IMR-90 (cell line): Measurements from ENCODE around the gene SV2C. TPM values are rescaled to one million over a fixed set of nuclear protein-coding genes. Genes with fewer than 3 reads are reported as not detected.

Source experiments
- ATAC-seq: fragments of 200-7000 bp; cut with Tn5 transposase; 2 replicates; pipeline ENCODE4 v1.9.1; 2020; ENCODE audit warnings: low read depth, mild to moderate bottlenecking, moderate library complexity
- BruUV-seq: library from RNA; stranded (reverse); fragments of 400-500 nt; replicated peaks from 2 replicates; lab custom pipeline; 2021; lab: Mats Ljungman, UMichigan
- CTCF ChIA-PET: fragments of 300-600 bp; formaldehyde crosslinking; extraction: SDS; loops from one replicate; lab custom pipeline; 2021; ENCODE audit warnings: antibody characterized with exemption; lab: Yijun Ruan, JAX
- POLR2A ChIA-PET: fragments of 300-600 bp; sonication (Branson Sonifier 250); formaldehyde crosslinking; loops from one replicate; lab custom pipeline; 2022; ENCODE audit warnings: antibody characterized with exemption; ENCODE audit not compliant: unreplicated experiment; lab: Charles Lee
- DNase-seq: peaks from one replicate; pipeline ENCODE4 v3.0.0; 2013
- H2AFZ ChIP-seq: replicated peaks from 2 replicates; pipeline ENCODE3; 2013; ENCODE audit warnings: low read length, mild to moderate bottlenecking; ENCODE audit not compliant: poor library complexity
- H2AK5ac ChIP-seq: 2 replicates; pipeline ENCODE4 v1.6.1; 2013; ENCODE audit warnings: low read depth, low read length, inconsistent platforms
- H2AK9ac ChIP-seq: replicated peaks from 2 replicates; pipeline ENCODE3; 2013; ENCODE audit warnings: mild to moderate bottlenecking, low read depth, low read length, moderate library complexity; ENCODE audit not compliant: poor library complexity
- H2BK120ac ChIP-seq: 2 replicates; pipeline ENCODE4 v1.6.1; 2013; ENCODE audit warnings: low read depth, low read length, inconsistent platforms
- H2BK15ac ChIP-seq: 3 replicates; pipeline ENCODE4 v1.6.1; 2013; ENCODE audit warnings: low read depth, low read length, inconsistent platforms
- H2BK20ac ChIP-seq: 2 replicates; pipeline ENCODE4 v1.6.1; 2013; ENCODE audit warnings: low read depth, mild to moderate bottlenecking, inconsistent platforms, low read length, moderate library complexity
- H2BK5ac ChIP-seq: 2 replicates; pipeline ENCODE4 v1.6.1; 2013; ENCODE audit warnings: mild to moderate bottlenecking, low read depth, low read length, inconsistent platforms; ENCODE audit not compliant: poor library complexity, severe bottlenecking
- H3K14ac ChIP-seq: replicated peaks from 2 replicates; pipeline ENCODE4 v1.6.1; 2013; ENCODE audit warnings: low read depth, low read length, inconsistent platforms
- H3K18ac ChIP-seq: 2 replicates; pipeline ENCODE4 v1.6.1; 2013; ENCODE audit warnings: low read depth, low read length, control low read depth
- H3K23ac ChIP-seq: 2 replicates; pipeline ENCODE4 v1.6.1; 2013; ENCODE audit warnings: low read depth, low read length, inconsistent platforms
- H3K27ac ChIP-seq: 2 replicates; pipeline ENCODE4 v1.5.1; 2013; ENCODE audit warnings: mild to moderate bottlenecking, control low read depth, low read length; ENCODE audit not compliant: insufficient read depth
- H3K27me3 ChIP-seq: 2 replicates; pipeline ENCODE4 v1.6.1; 2013; ENCODE audit warnings: low read length; ENCODE audit not compliant: control insufficient read depth, insufficient read depth
- H3K36me3 ChIP-seq: 2 replicates; pipeline ENCODE4 v1.6.1; 2013; ENCODE audit warnings: low read length, mixed read lengths; ENCODE audit not compliant: control insufficient read depth, insufficient read depth
- H3K4ac ChIP-seq: 2 replicates; pipeline ENCODE4 v1.6.1; 2013; ENCODE audit warnings: low read depth, low read length, inconsistent platforms
- H3K4me1 ChIP-seq: 2 replicates; pipeline ENCODE4 v1.6.1; 2013; ENCODE audit warnings: low read length, mixed read lengths; ENCODE audit not compliant: control insufficient read depth, insufficient read depth
- H3K4me2 ChIP-seq: 2 replicates; pipeline ENCODE4 v1.6.1; 2013; ENCODE audit warnings: low read depth, mild to moderate bottlenecking, control low read depth, low read length, moderate library complexity
- H3K4me3 ChIP-seq: 2 replicates; pipeline ENCODE4 v1.5.1; 2013; ENCODE audit warnings: low read depth, mild to moderate bottlenecking, control low read depth, low read length, moderate library complexity; ENCODE audit not compliant: insufficient read depth
- H3K56ac ChIP-seq: 2 replicates; pipeline ENCODE4 v1.6.1; 2013; ENCODE audit warnings: low read length, inconsistent platforms; ENCODE audit not compliant: insufficient read depth; ENCODE audit errors: extremely low read depth
- H3K79me1 ChIP-seq, 2 experiments: 2 replicates each; pipeline ENCODE4 v1.6.1; 2013; ENCODE audit warnings: low read length in 2 of 2, inconsistent platforms in 1 of 2, low read depth in 1 of 2
- H3K9ac ChIP-seq: 2 replicates; pipeline ENCODE4 v1.6.1; 2013; ENCODE audit warnings: low read depth, low read length, control low read depth
- H3K9me1 ChIP-seq: 2 replicates; pipeline ENCODE4 v1.6.1; 2013; ENCODE audit warnings: low read length, inconsistent platforms; ENCODE audit not compliant: insufficient read depth
- H3K9me3 ChIP-seq: 2 replicates; pipeline ENCODE4 v1.6.1; 2013; ENCODE audit warnings: low read length; ENCODE audit not compliant: control insufficient read depth, insufficient read depth
- H4K20me1 ChIP-seq: 2 replicates; pipeline ENCODE4 v1.6.1; 2013; ENCODE audit warnings: low read length, inconsistent platforms; ENCODE audit not compliant: insufficient read depth
- H4K5ac ChIP-seq: 2 replicates; pipeline ENCODE4 v1.6.1; 2013; ENCODE audit warnings: mild to moderate bottlenecking, low read depth, low read length, control low read depth
- H4K8ac ChIP-seq, 2 experiments: 2 replicates each; pipeline ENCODE4 v1.6.1; 2013; ENCODE audit warnings: low read depth in 2 of 2, low read length in 2 of 2, control low read depth in 1 of 2, inconsistent platforms in 1 of 2
- H4K91ac ChIP-seq: 2 replicates; pipeline ENCODE4 v1.6.1; 2013; ENCODE audit warnings: low read depth, low read length, inconsistent platforms; ENCODE audit not compliant: insufficient read depth
- BHLHE40 ChIP-seq: fragments of 150-350 bp; IDR thresholded peaks from 2 replicates; pipeline ENCODE4 v1.6.1; 2016; ENCODE audit warnings: mild to moderate bottlenecking, low read depth, low read length
- CHD1 ChIP-seq: IDR thresholded peaks from 2 replicates; pipeline ENCODE4 v1.6.1; 2012; ENCODE audit warnings: low read depth, low read length, improper control_type of control experiment
- POLR2A ChIP-seq: IDR thresholded peaks from 2 replicates; pipeline ENCODE4 v1.6.1; 2012; ENCODE audit warnings: mild to moderate bottlenecking, low read depth, low read length
- RCOR1 ChIP-seq: IDR thresholded peaks from 2 replicates; pipeline ENCODE4 v1.6.1; 2012; ENCODE audit warnings: mild to moderate bottlenecking, low read length, improper control_type of control experiment; ENCODE audit not compliant: insufficient replicate concordance
- dilution Hi-C: fragments of 300-500 bp; cut with HindIII; formaldehyde crosslinking; loops from one replicate; pipeline ENCODE4 v1.14.3; 2018; ENCODE audit warnings: low sequenced_read_pairs; ENCODE audit not compliant: unreplicated experiment
- in situ Hi-C: fragments of 300-500 bp; cut with MboI; formaldehyde crosslinking; loops from 3 replicates; pipeline ENCODE4 v1.14.3; 2019; ENCODE audit warnings: low sequenced_read_pairs, inconsistent platforms, mixed read lengths
- intact Hi-C: fragments of 100-400 bp; cut with micrococcal nuclease; formaldehyde crosslinking; loops from 2 replicates; pipeline ENCODE4 v1.10.0; 2022
- polyA plus RNA-seq, 3 experiments: library from polyadenylated mRNA; depleted of rRNA; stranded (reverse); fragments of >200 nt; gene quantifications; 2 replicates each; pipeline ENCODE4 v1.2.3, GENCODE V29; 2012; ENCODE audit warnings: low replicate concordance in 1 of 3
- total RNA-seq: library from RNA; depleted of rRNA; stranded (reverse); fragments of >200 nt; gene quantifications from 2 replicates; pipeline ENCODE4 v1.2.3, GENCODE V29; 2012
- TF ChIP-seq, protein P1 (sequence below): fragments of 150-350 bp; IDR thresholded peaks from 2 replicates; pipeline ENCODE4 v1.6.1; 2016; ENCODE audit warnings: low read depth, mild to moderate bottlenecking, low read length, moderate library complexity, borderline replicate concordance

The SV2C gene
- total and polyA plus RNA-seq, 2 of the 4 experiments (the other 2 are of a cell fraction): not detected

- no peak for DNase-seq
- Histone ChIP-seq H2BK120ac (no peak overlapping the region), H3K56ac (no peak overlapping the region), H3K36me3 (no peaks in the 10 kb centered on the region), H3K27ac (no peak overlapping the region), H4K8ac (no peak overlapping the region), H3K9me3 (no peaks in the 10 kb centered on the region), H3K23ac (no peak overlapping the region), H2AFZ (no peak overlapping the region), H3K4me1 (no peaks in the 10 kb centered on the region), H2BK15ac (no peak overlapping the region), H2AK5ac (no peak overlapping the region), H3K18ac (no peak overlapping the region), H3K9ac (no peak overlapping the region), H2BK5ac (no peak overlapping the region), H3K14ac (no peak overlapping the region), H3K27me3 (no peaks in the 10 kb centered on the region), H2BK20ac (no peak overlapping the region), H4K5ac (no peak overlapping the region), H2AK9ac (no peak overlapping the region), H3K9me1 (no peaks in the 10 kb centered on the region), H3K4me3 (no peak overlapping the region), H3K79me1 (no peaks in the 10 kb centered on the region), H4K91ac (no peak overlapping the region), H4K20me1 (no peaks in the 10 kb centered on the region), H3K4me2 (no peak overlapping the region), H3K4ac (no peak overlapping the region)
- intact Hi-C loops: no loop called here
- dilution Hi-C loops: no loop called here
- no TSS peak for BruUV-seq
- in situ Hi-C loops: no loop called here
- ChIA-PET CTCF (no interaction called here), POLR2A (no interaction called here)
- no peak for ATAC-seq
- TF ChIP-seq BHLHE40 (no peak), RCOR1 (no peak), POLR2A (no peak), CHD1 (no peak)
- TF ChIP-seq, protein P1, sequence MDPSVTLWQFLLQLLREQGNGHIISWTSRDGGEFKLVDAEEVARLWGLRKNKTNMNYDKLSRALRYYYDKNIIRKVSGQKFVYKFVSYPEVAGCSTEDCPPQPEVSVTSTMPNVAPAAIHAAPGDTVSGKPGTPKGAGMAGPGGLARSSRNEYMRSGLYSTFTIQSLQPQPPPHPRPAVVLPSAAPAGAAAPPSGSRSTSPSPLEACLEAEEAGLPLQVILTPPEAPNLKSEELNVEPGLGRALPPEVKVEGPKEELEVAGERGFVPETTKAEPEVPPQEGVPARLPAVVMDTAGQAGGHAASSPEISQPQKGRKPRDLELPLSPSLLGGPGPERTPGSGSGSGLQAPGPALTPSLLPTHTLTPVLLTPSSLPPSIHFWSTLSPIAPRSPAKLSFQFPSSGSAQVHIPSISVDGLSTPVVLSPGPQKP: no peak
Observed at GRCh38 chr5:76210946-76211345, 127.8 kb downstream of the SV2C start.
